ENCODE measurements around the gene KITLG.
"Not testable (repeated sequence)": the region's sequence is repeated elsewhere in the genome, so short reads cannot be mapped to it uniquely, and the experiment has no call there.

The KITLG gene

GRCh38 chr12:88580051-88580871, at the start of gene KITLG:
Gene KITLG (minus strand): TSS chr12:88580471. CDS start chr12:88580278, 193 bp downstream.
- no peak for DNase-seq

GRCh38 chr12:88628856-88629509, 48.7 kb upstream of the KITLG start:
- DNase-seq: no peak

GRCh38 chr12:88628035-88628434, 47.8 kb upstream of the KITLG start:
- DNase-seq: not testable (repeated sequence)

- DNase-seq: no peak
Observed at GRCh38 chr12:88627501-88627900, 47.2 kb upstream of the KITLG start.

- DNase-seq: no peak
Observed at GRCh38 chr12:88625356-88625755, 45.1 kb upstream of the KITLG start.

- no peak for DNase-seq
Observed at GRCh38 chr12:88624911-88625310, 44.6 kb upstream of the KITLG start.

- no peak for DNase-seq
Observed at GRCh38 chr12:88623777-88624548, 43.7 kb upstream of the KITLG start.

GRCh38 chr12:88617352-88617751, 37.1 kb upstream of the KITLG start:
- DNase-seq: no peak

- no peak for DNase-seq
Observed at GRCh38 chr12:88615490-88615889, 35.2 kb upstream of the KITLG start.

- no peak for DNase-seq
Observed at GRCh38 chr12:88604646-88605045, 24.4 kb upstream of the KITLG start.

- DNase-seq: no peak
Observed at GRCh38 chr12:88600272-88600671, 20.0 kb upstream of the KITLG start.

GRCh38 chr12:88597365-88597764, 17.1 kb upstream of the KITLG start:
- DNase-seq: no peak

- no peak for DNase-seq
Observed at GRCh38 chr12:88595697-88596096, 15.4 kb upstream of the KITLG start.

- no peak for DNase-seq
Observed at GRCh38 chr12:88594780-88595179, 14.5 kb upstream of the KITLG start.

- no peak for DNase-seq
Observed at GRCh38 chr12:88591343-88591742, 11.1 kb upstream of the KITLG start.

GRCh38 chr12:88590851-88591250, 10.6 kb upstream of the KITLG start:
- DNase-seq: no peak

GRCh38 chr12:88585077-88585476, 4.8 kb upstream of the KITLG start:
- no peak for DNase-seq

GRCh38 chr12:88579601-88580050, 645 bp downstream of the KITLG start:
- no peak for DNase-seq

- DNase-seq: no peak
Observed at GRCh38 chr12:88579161-88579517, 1.1 kb downstream of the KITLG start.

GRCh38 chr12:88578276-88579160, 1.8 kb downstream of the KITLG start:
- no peak for DNase-seq

GRCh38 chr12:88577537-88577936, 2.7 kb downstream of the KITLG start:
- DNase-seq: no peak

GRCh38 chr12:88576866-88577265, 3.4 kb downstream of the KITLG start:
- DNase-seq: no peak

Data from SIG-M5 (cell line).